Measurements from ENCODE around the gene PSD4.

DNA sequence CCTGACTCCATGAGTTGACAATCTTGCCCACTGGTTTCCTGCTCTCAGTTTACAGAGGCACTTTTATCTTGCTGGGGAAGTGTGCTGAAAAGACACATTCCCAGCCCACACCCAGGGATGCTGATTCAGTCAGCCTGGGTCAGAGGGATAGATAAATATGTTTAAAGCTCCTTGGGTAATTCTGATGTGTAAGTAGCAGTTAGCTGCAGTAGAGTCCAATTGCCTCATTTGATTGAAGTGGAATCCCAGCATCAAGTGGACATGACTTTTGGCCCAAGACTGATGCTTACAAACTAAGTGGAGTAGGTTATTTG lies 29.4 kb downstream of the PSD4 start:
- TF ChIP-seq, protein P1, sequence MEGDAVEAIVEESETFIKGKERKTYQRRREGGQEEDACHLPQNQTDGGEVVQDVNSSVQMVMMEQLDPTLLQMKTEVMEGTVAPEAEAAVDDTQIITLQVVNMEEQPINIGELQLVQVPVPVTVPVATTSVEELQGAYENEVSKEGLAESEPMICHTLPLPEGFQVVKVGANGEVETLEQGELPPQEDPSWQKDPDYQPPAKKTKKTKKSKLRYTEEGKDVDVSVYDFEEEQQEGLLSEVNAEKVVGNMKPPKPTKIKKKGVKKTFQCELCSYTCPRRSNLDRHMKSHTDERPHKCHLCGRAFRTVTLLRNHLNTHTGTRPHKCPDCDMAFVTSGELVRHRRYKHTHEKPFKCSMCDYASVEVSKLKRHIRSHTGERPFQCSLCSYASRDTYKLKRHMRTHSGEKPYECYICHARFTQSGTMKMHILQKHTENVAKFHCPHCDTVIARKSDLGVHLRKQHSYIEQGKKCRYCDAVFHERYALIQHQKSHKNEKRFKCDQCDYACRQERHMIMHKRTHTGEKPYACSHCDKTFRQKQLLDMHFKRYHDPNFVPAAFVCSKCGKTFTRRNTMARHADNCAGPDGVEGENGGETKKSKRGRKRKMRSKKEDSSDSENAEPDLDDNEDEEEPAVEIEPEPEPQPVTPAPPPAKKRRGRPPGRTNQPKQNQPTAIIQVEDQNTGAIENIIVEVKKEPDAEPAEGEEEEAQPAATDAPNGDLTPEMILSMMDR (IDR thresholded peaks at IDR 0.05), result no peak
- TF ChIP-seq POLR2AphosphoS5 (IDR thresholded peaks at IDR 0.05; ENCODE audit: low read depth, low read length), result no peak
- no peak for TF ChIP-seq MAX (IDR thresholded peaks at IDR 0.05; ENCODE audit: low read depth)
- no peak for TF ChIP-seq CHD2 (IDR thresholded peaks at IDR 0.05; ENCODE audit: low read length, partially characterized antibody)
- TF ChIP-seq EZH2phosphoT487 (IDR thresholded peaks at IDR 0.05; ENCODE audit: borderline replicate concordance, low read depth), result no peak
- TF ChIP-seq, protein P2, sequence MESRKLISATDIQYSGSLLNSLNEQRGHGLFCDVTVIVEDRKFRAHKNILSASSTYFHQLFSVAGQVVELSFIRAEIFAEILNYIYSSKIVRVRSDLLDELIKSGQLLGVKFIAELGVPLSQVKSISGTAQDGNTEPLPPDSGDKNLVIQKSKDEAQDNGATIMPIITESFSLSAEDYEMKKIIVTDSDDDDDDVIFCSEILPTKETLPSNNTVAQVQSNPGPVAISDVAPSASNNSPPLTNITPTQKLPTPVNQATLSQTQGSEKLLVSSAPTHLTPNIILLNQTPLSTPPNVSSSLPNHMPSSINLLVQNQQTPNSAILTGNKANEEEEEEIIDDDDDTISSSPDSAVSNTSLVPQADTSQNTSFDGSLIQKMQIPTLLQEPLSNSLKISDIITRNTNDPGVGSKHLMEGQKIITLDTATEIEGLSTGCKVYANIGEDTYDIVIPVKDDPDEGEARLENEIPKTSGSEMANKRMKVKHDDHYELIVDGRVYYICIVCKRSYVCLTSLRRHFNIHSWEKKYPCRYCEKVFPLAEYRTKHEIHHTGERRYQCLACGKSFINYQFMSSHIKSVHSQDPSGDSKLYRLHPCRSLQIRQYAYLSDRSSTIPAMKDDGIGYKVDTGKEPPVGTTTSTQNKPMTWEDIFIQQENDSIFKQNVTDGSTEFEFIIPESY (IDR thresholded peaks at IDR 0.05; ENCODE audit: borderline replicate concordance, low read depth), result no peak
- TF ChIP-seq USF1 (IDR thresholded peaks at IDR 0.05; ENCODE audit: borderline replicate concordance, low read depth), result no peak
- no peak for TF ChIP-seq YY1 (IDR thresholded peaks at IDR 0.05; ENCODE audit: low read depth)

Data from SK-N-SH (cell line).